CD4-positive, alpha-beta T cell treated with Interleukin-4 for 4 hours (primary cell): ENCODE data around the gene TPM3.
"Not testable (repeated sequence)": the region's sequence is repeated elsewhere in the genome, so short reads cannot be mapped to it uniquely, and the experiment has no call there.

Source experiments
- DNase-seq: peaks from one replicate; pipeline ENCODE4 v3.0.0-alpha.2; 2020

The TPM3 gene

GRCh38 chr1:154191990-154192461, at the start of gene TPM3:
TSS of gene TPM3 (minus strand) at chr1:154192100. CDS start at chr1:154192018, 82 bp downstream.
- no peak for DNase-seq

GRCh38 chr1:154240294-154240833, 48.5 kb upstream of the TPM3 start:
- no peak for DNase-seq

GRCh38 chr1:154239491-154239890, 47.6 kb upstream of the TPM3 start:
- DNase-seq = no peak

- DNase-seq = no peak
Observed at GRCh38 chr1:154237880-154238506, 46.1 kb upstream of the TPM3 start.

GRCh38 chr1:154237435-154237834, 45.5 kb upstream of the TPM3 start:
- DNase-seq = no peak

GRCh38 chr1:154236855-154237254, 45.0 kb upstream of the TPM3 start:
- DNase-seq = no peak

GRCh38 chr1:154233127-154233526, 41.2 kb upstream of the TPM3 start:
- DNase-seq = not testable (repeated sequence)

GRCh38 chr1:154231112-154231511, 39.2 kb upstream of the TPM3 start:
- DNase-seq = not testable (repeated sequence)

- no peak for DNase-seq
Observed at GRCh38 chr1:154225370-154225769, 33.5 kb upstream of the TPM3 start.

GRCh38 chr1:154223621-154224020, 31.7 kb upstream of the TPM3 start:
- no peak for DNase-seq

GRCh38 chr1:154222918-154223317, 31.0 kb upstream of the TPM3 start:
- no peak for DNase-seq

- no peak for DNase-seq
Observed at GRCh38 chr1:154222518-154222917, 30.6 kb upstream of the TPM3 start.

- DNase-seq = peak; percentile 65
Observed at GRCh38 chr1:154221278-154222001, 29.5 kb upstream of the TPM3 start.

GRCh38 chr1:154220970-154221277, 29.0 kb upstream of the TPM3 start:
- no peak for DNase-seq

GRCh38 chr1:154220071-154220969, 28.4 kb upstream of the TPM3 start, which contains the start of gene UBAP2L:
TSS of gene UBAP2L (plus strand) at chr1:154220955. CDS start at chr1:154225124, 4,169 bp downstream.
- peak; percentile 99 for DNase-seq

- DNase-seq = no peak
Observed at GRCh38 chr1:154219541-154219940, 27.6 kb upstream of the TPM3 start.

- DNase-seq = no peak
Observed at GRCh38 chr1:154218545-154218944, 26.6 kb upstream of the TPM3 start.

- DNase-seq = no peak
Observed at GRCh38 chr1:154213274-154213673, 21.4 kb upstream of the TPM3 start.

- DNase-seq = no peak
Observed at GRCh38 chr1:154212083-154212482, 20.2 kb upstream of the TPM3 start.

- DNase-seq = no peak
Observed at GRCh38 chr1:154208677-154209388, 16.9 kb upstream of the TPM3 start.

- DNase-seq = no peak
Observed at GRCh38 chr1:154207262-154207661, 15.4 kb upstream of the TPM3 start.

- DNase-seq = peak; percentile 39
Observed at GRCh38 chr1:154206196-154206595, 14.3 kb upstream of the TPM3 start, which contains the start of gene CFAP141. TSS of gene CFAP141 (minus strand) at chr1:154206333. CDS start at chr1:154206307, 26 bp downstream.
